Skeletal muscle tissue (tissue), 4 donors: ENCODE data around the gene VSIG8. TPM values are rescaled to one million over a fixed set of nuclear protein-coding genes. Genes with fewer than 3 reads are reported as not detected.

Experiments used
- H3K27ac ChIP-seq: one replicate; pipeline ENCODE4 v1.7.0; 2013; ENCODE audit warnings: mild to moderate bottlenecking, low read depth, low read length, inconsistent platforms
- H3K27me3 ChIP-seq, 3 donors: one replicate each; pipeline ENCODE4 v1.7.0; 2013; ENCODE audit warnings: low read length in 3 of 3; ENCODE audit not compliant: control insufficient read depth in 3 of 3, insufficient read depth in 3 of 3
- H3K36me3 ChIP-seq, 3 donors: one replicate each; pipeline ENCODE4 v1.7.0; 2013; ENCODE audit warnings: low read length in 3 of 3; ENCODE audit not compliant: control insufficient read depth in 3 of 3, insufficient read depth in 3 of 3
- H3K4me1 ChIP-seq, 3 donors: one replicate each; pipeline ENCODE4 v1.7.0; 2013; ENCODE audit warnings: low read length in 3 of 3, mild to moderate bottlenecking in 3 of 3; ENCODE audit not compliant: control insufficient read depth in 3 of 3, insufficient read depth in 3 of 3
- H3K4me3 ChIP-seq, 3 donors: one replicate each; pipeline ENCODE4 v1.7.0; 2013; ENCODE audit warnings: low read length in 3 of 3
- H3K9ac ChIP-seq, 3 donors: one replicate each; pipeline ENCODE4 v1.7.0; 2013; ENCODE audit warnings: low read length in 3 of 3, mild to moderate bottlenecking in 3 of 3, moderate library complexity in 2 of 3, low read depth in 1 of 3
- H3K9me3 ChIP-seq, 3 donors: one replicate each; pipeline ENCODE4 v1.7.0; 2013; ENCODE audit warnings: low read length in 3 of 3; ENCODE audit not compliant: control insufficient read depth in 3 of 3
- total RNA-seq: library from RNA; depleted of rRNA; stranded (reverse); fragments of >200 nt; gene quantifications from one replicate; pipeline ENCODE4 v1.2.3, GENCODE V29; 2014
- donor health status: Osteomylitis.

The VSIG8 gene
- total RNA-seq, 1 donor from 2014 or later = not detected

DNA sequence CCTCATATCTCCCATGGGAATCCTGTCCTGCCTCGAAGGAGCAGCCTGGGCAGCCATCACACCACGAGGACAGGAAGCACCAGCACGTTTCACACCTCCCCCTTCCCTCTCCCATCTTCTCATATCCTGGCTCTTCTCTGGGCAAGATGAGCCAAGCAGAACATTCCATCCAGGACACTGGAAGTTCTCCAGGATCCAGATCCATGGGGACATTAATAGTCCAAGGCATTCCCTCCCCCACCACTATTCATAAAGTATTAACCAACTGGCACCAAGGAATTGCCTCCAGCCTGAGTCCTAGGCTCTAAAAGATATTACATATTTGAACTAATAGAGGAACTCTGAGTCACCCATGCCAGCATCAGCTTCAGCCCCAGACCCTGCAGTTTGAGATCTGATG lies 27.1 kb downstream of the VSIG8 start:
- no peak overlapping the region for H3K4me3 ChIP-seq
- H3K27me3 ChIP-seq = no peaks in the 10 kb centered on the region
- H3K9me3 ChIP-seq = no peaks in the 10 kb centered on the region
- H3K4me1 ChIP-seq = peaks cover 0 to 9% (median under 1%) of the 10 kb centered on the region in 3 donors
- peaks cover 13 to 17% (median 15%) of the 10 kb centered on the region in 3 donors for H3K36me3 ChIP-seq
- H3K9ac ChIP-seq = no peak overlapping the region
- H3K27ac ChIP-seq = no peak overlapping the region

DNA sequence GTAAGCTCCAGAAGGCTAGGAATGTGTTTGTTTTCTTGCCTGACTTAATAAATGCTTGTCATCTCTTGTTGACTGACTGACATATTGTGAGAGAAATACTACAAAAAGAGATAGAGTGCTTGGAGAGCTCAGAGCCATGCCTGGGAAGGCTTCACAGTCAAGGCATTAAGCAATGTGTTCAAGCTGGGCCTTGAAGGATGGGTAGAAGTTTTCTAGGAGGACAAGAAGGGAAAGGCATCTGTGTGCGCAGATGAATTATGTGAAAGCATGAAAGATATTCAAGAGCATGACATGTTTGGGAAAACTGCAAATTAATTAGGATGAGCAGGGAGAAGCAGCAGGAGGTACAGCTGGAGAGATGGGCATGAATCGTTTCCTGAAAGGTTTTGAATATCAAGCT lies 30.1 kb downstream of the VSIG8 start:
- no peak overlapping the region for H3K4me3 ChIP-seq
- H3K9ac ChIP-seq = no peak overlapping the region
- H3K4me1 ChIP-seq = peaks cover 8 to 18% (median 14%) of the 10 kb centered on the region in 3 donors
- H3K9me3 ChIP-seq = no peaks in the 10 kb centered on the region
- H3K36me3 ChIP-seq = peaks cover 2 to 9% (median 8%) of the 10 kb centered on the region in 3 donors
- no peak overlapping the region for H3K27ac ChIP-seq
- no peaks in the 10 kb centered on the region for H3K27me3 ChIP-seq

DNA sequence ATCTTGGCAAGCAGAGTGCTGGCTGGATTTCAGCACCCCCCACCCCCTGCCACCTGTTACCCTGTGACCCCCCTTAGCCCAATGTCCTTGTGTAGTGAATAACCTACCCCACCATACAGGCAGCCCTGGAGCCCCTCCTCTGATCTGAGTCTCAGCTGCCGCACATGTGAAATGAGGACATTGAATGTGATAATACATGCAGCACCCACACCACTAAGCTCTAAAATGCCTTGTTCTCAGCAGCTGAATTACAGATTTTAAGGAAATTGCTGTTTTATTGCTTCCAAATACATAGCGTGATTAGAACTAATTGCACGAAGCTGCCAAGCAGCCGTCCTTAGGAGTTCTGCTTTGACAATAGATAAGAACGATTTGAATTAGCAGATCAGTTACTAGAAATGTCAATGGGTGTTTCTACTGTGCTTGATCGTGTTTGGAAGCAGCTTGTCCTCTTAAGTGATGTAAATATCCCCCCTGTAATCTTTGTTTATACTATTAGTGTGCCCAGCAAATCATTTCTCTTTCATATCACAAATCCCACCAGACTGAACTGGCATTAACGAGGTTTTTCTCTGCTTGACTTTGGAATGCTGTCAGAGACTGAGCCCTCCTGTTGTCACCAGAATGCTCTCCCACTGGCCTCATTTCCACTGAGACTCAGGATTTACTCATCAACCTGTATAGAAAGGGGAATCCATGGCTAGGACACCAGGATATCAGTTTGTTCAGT lies 30.9 kb downstream of the VSIG8 start:
- Histone ChIP-seq H3K36me3 (peaks cover under 1 to 3% (median 2%) of the 10 kb centered on the region in 3 donors), H3K27me3 (no peaks in the 10 kb centered on the region), H3K9ac (no peak overlapping the region), H3K27ac (no peak overlapping the region), H3K9me3 (no peaks in the 10 kb centered on the region), H3K4me1 (peaks cover 8 to 25% (median 14%) of the 10 kb centered on the region in 3 donors), H3K4me3 (no peak overlapping the region)

DNA sequence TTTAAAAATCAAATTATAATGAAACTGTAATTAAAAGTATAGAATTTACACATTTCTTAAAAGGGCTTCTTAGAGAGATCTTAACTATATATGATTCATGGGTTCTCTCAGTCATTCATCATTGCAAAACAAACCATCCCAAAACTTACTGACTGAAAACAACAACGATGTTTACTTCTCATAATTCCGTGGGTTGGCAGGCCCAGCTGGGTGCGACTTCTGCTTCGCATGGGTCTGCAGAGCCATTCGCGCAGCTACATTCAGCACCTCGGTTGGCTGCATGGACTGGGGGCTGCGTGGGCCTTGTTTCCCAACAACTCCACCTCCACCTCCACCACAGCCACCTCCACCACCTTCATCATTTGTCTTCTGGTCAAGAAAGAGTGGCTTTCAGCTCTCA lies 31.7 kb downstream of the VSIG8 start:
- peaks cover 0 to 2% (median 0%) of the 10 kb centered on the region in 3 donors for H3K36me3 ChIP-seq
- no peaks in the 10 kb centered on the region for H3K9me3 ChIP-seq
- no peak overlapping the region for H3K9ac ChIP-seq
- no peaks in the 10 kb centered on the region for H3K27me3 ChIP-seq
- H3K27ac ChIP-seq = no peak overlapping the region
- H3K4me3 ChIP-seq = no peak overlapping the region
- H3K4me1 ChIP-seq = peaks cover 8 to 25% (median 16%) of the 10 kb centered on the region in 3 donors

DNA sequence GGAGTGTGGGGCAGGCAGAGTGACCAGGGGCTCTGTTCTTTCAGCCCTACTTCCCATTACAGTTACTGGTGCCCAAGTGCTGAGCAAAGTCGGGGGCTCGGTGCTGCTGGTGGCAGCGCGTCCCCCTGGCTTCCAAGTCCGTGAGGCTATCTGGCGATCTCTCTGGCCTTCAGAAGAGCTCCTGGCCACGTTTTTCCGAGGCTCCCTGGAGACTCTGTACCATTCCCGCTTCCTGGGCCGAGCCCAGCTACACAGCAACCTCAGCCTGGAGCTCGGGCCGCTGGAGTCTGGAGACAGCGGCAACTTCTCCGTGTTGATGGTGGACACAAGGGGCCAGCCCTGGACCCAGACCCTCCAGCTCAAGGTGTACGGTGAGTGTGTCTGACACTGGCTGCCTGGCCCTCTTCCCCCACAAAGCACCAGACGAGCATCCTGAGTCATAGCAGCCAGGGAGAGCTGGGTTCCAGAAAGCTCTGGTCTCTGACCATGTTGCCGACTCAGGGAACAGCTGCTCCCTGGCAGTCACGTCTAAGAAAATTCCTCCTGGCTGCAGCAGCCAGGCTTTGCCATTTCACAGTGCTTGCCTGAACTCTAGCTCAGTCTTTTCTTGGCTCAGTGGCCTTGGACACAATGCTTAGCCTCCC lies 32.5 kb downstream of the VSIG8 start:
- H3K4me1 ChIP-seq = peaks cover 8 to 25% (median 11%) of the 10 kb centered on the region in 3 donors
- H3K27ac ChIP-seq = no peak overlapping the region
- H3K9ac ChIP-seq = peak overlapping the region in 1 of 3 donors; percentile 40
- no peaks in the 10 kb centered on the region for H3K9me3 ChIP-seq
- H3K4me3 ChIP-seq = no peak overlapping the region
- no peaks in the 10 kb centered on the region for H3K27me3 ChIP-seq
- peaks cover 0 to 2% (median 0%) of the 10 kb centered on the region in 3 donors for H3K36me3 ChIP-seq

DNA sequence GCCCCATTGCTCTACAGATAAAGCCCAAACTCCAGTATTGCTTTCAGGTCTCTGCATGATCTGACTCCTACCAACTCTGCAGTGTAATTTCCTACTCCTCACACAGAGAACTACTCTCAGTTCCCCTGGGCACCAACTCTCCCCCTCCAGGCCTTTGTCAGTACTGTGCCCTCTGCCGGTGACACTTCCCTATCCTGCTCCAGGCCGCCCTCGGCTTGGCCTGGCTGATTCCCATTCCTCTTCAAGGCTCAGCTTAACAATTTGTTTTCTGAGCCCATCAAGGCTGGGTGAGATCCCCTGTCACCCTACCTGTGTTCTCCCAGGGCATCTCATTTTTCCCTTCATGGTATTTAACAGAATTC lies 33.2 kb downstream of the VSIG8 start:
- Histone ChIP-seq H3K4me1 (peaks cover 8 to 25% (median 11%) of the 10 kb centered on the region in 3 donors), H3K27me3 (no peaks in the 10 kb centered on the region), H3K36me3 (peaks cover 0 to 2% (median 0%) of the 10 kb centered on the region in 3 donors), H3K9me3 (no peaks in the 10 kb centered on the region), H3K9ac (no peak overlapping the region), H3K27ac (no peak overlapping the region), H3K4me3 (no peak overlapping the region)

DNA sequence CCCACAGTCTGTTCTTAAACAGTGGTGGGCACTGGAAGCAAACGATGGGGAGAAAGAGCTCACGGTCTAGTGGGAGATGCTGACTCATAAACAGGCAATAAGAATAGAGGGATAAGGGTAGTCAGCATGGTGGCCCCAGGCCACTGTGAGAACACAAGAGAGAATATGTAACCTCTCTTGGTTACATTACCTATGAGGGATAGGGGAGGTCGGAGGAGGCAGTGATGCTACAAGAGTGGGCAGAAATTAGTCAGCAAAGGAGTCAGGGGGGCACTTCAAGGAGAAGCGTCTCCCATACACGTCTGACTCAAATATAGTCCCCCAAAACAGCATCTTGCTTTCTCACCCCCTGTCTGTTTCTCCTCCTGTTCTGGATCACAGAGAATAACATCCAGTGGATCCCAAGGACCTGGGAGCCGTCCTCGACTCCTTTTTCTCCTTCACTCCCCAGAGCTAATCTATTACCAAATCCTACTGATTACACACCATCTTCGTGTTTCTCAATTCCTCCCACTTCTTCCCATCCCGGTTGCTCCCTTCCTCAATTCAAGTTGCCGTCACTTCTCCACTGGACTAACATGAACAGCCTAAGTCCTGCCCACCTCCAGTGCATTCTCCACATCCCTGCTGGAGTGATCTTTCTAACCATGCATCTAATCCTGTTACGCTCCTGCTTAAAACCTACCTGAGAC lies 33.7 kb downstream of the VSIG8 start:
- H3K27ac ChIP-seq = no peak overlapping the region
- H3K27me3 ChIP-seq = peaks cover 0 to 3% (median under 1%) of the 10 kb centered on the region in 3 donors
- no peak overlapping the region for H3K9ac ChIP-seq
- H3K9me3 ChIP-seq = no peaks in the 10 kb centered on the region
- H3K36me3 ChIP-seq = peaks cover 0 to 2% (median 0%) of the 10 kb centered on the region in 3 donors
- H3K4me3 ChIP-seq = no peak overlapping the region
- peaks cover 8 to 25% (median 11%) of the 10 kb centered on the region in 3 donors for H3K4me1 ChIP-seq

DNA sequence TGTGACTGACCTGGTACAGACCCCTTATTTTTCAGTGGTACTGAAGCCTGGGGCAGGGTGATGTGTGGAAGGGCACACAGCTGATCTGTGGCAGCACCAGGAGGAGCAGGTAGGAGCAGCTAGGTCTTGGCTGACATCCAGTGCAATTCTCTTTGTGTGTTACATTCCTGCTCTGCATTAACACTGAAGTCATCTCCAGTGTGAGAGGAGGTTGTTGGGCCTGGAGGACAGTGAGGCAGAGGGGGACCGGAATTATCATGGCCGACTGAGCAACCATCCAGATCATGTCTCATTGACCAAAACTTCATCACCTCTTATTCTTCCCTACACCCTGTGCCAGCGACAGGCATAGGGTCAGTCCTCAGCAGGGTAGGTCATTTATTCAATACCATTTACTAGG lies 34.3 kb downstream of the VSIG8 start:
- Histone ChIP-seq H3K27ac (no peak overlapping the region), H3K9ac (no peak overlapping the region), H3K27me3 (peaks cover 0 to 5% (median 3%) of the 10 kb centered on the region in 3 donors), H3K36me3 (peaks cover 0 to 2% (median 0%) of the 10 kb centered on the region in 3 donors), H3K4me1 (peaks cover 8 to 25% (median 11%) of the 10 kb centered on the region in 3 donors), H3K9me3 (no peaks in the 10 kb centered on the region), H3K4me3 (no peak overlapping the region)

DNA sequence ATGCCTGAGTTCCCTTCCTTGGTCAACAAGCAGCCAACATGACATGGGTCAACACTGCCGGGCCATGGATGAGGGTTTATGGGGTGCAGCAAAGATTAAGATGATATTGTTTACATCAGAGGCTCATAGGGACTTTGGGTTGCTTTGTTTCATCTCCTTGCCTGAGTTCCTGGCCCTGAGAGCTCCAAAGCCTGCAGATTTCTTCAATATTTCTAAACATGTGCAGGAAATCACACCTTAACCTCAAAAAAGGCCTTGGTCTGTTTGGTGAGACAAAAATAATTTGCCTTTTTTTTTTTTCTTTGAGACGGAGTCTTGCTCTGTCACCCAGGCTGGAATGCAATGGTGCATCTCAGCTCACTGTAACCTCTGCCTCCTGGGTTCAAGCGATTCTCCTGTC lies 34.9 kb downstream of the VSIG8 start:
- Histone ChIP-seq H3K9me3 (no peaks in the 10 kb centered on the region), H3K27me3 (peaks cover 0 to 10% (median 3%) of the 10 kb centered on the region in 3 donors), H3K9ac (no peak overlapping the region), H3K27ac (no peak overlapping the region), H3K36me3 (no peaks in the 10 kb centered on the region), H3K4me3 (no peak overlapping the region), H3K4me1 (peaks cover 8 to 25% (median 11%) of the 10 kb centered on the region in 3 donors)

DNA sequence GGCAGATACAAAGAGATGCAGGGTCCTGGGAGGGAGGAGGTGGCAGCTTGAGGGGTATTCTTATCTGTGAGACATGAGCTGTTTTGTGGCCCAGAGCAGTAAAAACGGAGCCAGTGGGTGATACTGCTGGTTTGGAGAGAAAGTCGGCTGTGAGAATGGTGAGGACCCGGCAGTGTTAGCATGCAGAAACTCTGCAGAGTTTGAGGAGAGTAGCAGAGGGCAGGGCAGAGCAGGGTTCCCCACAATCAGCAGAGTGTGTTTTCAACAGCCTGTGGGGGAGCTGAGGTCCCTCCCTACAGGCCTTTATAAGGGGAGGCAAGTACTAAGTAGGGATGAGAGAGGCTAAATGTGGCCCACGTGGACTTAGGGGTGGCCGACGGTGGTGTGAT lies 35.4 kb downstream of the VSIG8 start:
- Histone ChIP-seq H3K4me3 (no peak overlapping the region), H3K4me1 (peaks cover 8 to 25% (median 11%) of the 10 kb centered on the region in 3 donors), H3K9me3 (no peaks in the 10 kb centered on the region)

More for the DNA sequence above, 35.4 kb downstream of the VSIG8 start:
- Histone ChIP-seq H3K27me3 (peaks cover 0 to 10% (median 3%) of the 10 kb centered on the region in 3 donors), H3K36me3 (no peaks in the 10 kb centered on the region), H3K27ac (no peak overlapping the region), H3K9ac (no peak overlapping the region)
